PFSK-1 (cell line): ENCODE data around the gene ANKRD17.

Experiments used
- FOXP2 ChIP-seq: optimal IDR thresholded peaks from 2 replicates; pipeline ENCODE3; 2011; ENCODE audit warnings: borderline replicate concordance, control low read depth, inconsistent platforms; ENCODE audit not compliant: insufficient read depth; ENCODE audit errors: extremely low read length, extremely low read depth
- POLR2AphosphoS5 ChIP-seq: IDR thresholded peaks from 2 replicates; pipeline ENCODE4 v1.6.1; 2012; ENCODE audit warnings: low read depth, mild to moderate bottlenecking, control low read depth, low read length, moderate library complexity
- SIN3A ChIP-seq: IDR thresholded peaks from 2 replicates; pipeline ENCODE4 v1.6.1; 2012; ENCODE audit warnings: mild to moderate bottlenecking, low read length, moderate library complexity, borderline replicate concordance; ENCODE audit not compliant: insufficient read depth
- TAF1 ChIP-seq: IDR thresholded peaks from 2 replicates; pipeline ENCODE4 v1.6.1; 2012; ENCODE audit warnings: low read length, control low read depth, borderline replicate concordance; ENCODE audit not compliant: insufficient read depth
- TF ChIP-seq, protein P1 (sequence below), 2 experiments: IDR thresholded peaks; 2 replicates each; pipeline versions ENCODE4 v1.6.1 to v1.8.0; 2011 to 2012; ENCODE audit warnings: low read depth in 2 of 2, low read length in 2 of 2, control low read depth in 1 of 2, inconsistent platforms in 1 of 2, mild to moderate bottlenecking in 1 of 2, moderate library complexity in 1 of 2; ENCODE audit not compliant: insufficient read depth in 1 of 2

ANKRD17 gene

DNA sequence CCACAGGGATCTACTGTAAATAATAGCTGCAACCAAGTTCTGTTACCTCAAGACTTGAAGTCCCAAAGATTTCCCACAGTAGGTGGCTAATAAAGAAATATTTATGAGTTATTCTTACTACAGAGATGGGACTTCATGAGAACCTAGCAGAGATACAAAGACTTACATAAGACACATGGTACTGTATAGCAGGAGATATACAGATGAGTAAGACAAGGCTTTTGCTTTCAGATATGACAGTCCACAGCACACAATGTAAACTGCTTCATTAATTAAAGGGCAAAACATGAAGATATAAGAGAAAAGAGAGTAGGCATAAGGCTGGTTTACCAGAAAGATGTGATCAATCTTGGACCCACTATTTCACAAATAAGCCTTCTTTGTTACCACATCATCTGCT lies 6.6 kb downstream of the ANKRD17 start:
- TF ChIP-seq TAF1 (no peak), SIN3A (no peak), POLR2AphosphoS5 (no peak), FOXP2 (no peak)
- TF ChIP-seq, protein P1, sequence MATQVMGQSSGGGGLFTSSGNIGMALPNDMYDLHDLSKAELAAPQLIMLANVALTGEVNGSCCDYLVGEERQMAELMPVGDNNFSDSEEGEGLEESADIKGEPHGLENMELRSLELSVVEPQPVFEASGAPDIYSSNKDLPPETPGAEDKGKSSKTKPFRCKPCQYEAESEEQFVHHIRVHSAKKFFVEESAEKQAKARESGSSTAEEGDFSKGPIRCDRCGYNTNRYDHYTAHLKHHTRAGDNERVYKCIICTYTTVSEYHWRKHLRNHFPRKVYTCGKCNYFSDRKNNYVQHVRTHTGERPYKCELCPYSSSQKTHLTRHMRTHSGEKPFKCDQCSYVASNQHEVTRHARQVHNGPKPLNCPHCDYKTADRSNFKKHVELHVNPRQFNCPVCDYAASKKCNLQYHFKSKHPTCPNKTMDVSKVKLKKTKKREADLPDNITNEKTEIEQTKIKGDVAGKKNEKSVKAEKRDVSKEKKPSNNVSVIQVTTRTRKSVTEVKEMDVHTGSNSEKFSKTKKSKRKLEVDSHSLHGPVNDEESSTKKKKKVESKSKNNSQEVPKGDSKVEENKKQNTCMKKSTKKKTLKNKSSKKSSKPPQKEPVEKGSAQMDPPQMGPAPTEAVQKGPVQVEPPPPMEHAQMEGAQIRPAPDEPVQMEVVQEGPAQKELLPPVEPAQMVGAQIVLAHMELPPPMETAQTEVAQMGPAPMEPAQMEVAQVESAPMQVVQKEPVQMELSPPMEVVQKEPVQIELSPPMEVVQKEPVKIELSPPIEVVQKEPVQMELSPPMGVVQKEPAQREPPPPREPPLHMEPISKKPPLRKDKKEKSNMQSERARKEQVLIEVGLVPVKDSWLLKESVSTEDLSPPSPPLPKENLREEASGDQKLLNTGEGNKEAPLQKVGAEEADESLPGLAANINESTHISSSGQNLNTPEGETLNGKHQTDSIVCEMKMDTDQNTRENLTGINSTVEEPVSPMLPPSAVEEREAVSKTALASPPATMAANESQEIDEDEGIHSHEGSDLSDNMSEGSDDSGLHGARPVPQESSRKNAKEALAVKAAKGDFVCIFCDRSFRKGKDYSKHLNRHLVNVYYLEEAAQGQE (IDR thresholded peaks at IDR 0.05; ENCODE audit: insufficient read depth in 1 of 2, low read depth in 2 of 2, low read length in 2 of 2): no peak

DNA sequence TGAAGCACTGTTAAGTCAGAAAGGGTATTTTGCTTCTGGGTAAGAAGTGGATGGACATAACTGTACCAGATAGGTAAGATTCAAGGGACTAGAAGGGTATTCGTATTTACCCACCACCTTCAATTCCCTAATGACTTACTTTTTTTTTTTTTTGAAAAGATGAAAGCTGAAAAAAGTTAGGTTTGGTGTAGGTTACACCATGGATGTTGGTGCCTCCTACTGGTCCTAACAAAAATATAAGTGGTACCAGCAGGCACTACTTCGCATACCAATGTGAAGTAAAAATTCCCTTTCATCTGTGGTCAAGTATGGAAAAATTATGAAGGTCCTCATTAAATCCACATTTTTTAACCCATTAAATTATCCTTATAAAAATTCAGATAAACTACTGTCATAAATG lies 7.2 kb downstream of the ANKRD17 start:
- no peak for TF ChIP-seq TAF1
- TF ChIP-seq SIN3A: no peak
- no peak for TF ChIP-seq POLR2AphosphoS5
- no peak for TF ChIP-seq FOXP2
- TF ChIP-seq, protein P1 (IDR thresholded peaks at IDR 0.05; ENCODE audit: insufficient read depth in 1 of 2, low read depth in 2 of 2, low read length in 2 of 2): no peak

DNA sequence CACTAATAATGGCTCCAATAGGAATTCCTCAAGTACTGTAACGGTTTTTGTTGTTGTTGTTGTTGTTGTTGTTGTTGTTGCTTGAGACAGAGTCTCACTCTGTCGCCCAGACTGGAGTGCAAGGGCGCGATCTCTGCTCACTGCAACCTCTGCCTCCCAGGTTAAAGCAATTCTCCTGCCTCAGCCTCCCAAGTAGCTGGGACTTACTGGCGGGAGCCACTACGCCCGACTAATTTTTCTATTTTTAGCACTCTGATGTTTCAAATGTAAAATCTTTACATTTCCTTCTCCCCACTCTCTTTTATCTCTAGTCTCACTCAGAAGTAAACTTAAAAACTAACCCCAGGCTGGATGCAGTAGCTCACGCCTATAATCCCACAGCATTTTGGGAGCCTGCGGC lies 8.0 kb downstream of the ANKRD17 start:
- TF ChIP-seq FOXP2: no peak
- no peak for TF ChIP-seq SIN3A
- no peak for TF ChIP-seq POLR2AphosphoS5
- TF ChIP-seq, protein P1 (IDR thresholded peaks at IDR 0.05; ENCODE audit: insufficient read depth in 1 of 2, low read depth in 2 of 2, low read length in 2 of 2): no peak
- no peak for TF ChIP-seq TAF1

DNA sequence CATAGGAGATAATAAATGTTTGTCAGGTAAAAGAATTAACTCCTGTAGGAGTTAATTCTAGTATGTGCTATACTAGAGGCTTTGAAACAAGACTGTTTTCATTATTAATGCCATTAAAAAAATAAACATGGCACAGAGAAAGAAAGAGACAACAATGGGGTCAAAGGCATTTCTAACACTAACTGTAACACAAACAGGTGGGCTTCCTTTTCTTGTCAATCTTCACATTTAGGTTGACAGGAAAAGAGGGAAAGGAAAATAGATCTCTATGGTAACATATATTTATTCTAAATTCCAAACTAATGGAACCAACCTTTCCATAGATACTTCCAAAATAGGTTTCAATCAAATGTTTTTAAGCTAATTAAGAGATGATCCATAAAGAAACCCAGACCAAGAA lies 9.8 kb downstream of the ANKRD17 start:
- no peak for TF ChIP-seq SIN3A
- TF ChIP-seq, protein P1 (IDR thresholded peaks at IDR 0.05; ENCODE audit: insufficient read depth in 1 of 2, low read depth in 2 of 2, low read length in 2 of 2): no peak
- TF ChIP-seq POLR2AphosphoS5: no peak
- TF ChIP-seq FOXP2: no peak
- no peak for TF ChIP-seq TAF1

DNA sequence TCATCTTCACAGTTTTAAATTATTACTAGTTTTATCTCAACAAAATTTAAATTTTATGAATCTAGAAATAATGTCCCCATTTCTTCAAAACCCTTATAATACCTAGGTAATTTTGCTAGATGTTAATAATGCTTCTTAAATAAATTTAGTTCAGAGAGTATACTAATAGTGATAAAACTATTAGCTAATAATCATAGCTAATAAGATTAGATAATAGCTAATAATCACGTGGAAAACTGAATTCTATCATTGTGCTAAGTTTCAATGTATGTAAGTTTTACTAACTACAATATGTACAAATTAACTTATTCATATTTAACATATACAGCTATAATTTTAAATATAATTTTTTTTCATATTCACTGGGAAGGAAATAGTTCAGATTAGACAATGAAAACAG lies 10.2 kb downstream of the ANKRD17 start:
- TF ChIP-seq TAF1: no peak
- no peak for TF ChIP-seq SIN3A
- no peak for TF ChIP-seq FOXP2
- TF ChIP-seq, protein P1 (IDR thresholded peaks at IDR 0.05; ENCODE audit: insufficient read depth in 1 of 2, low read depth in 2 of 2, low read length in 2 of 2): no peak
- TF ChIP-seq POLR2AphosphoS5: no peak
